Neural progenitor cell (in vitro differentiated cells): Measurements from ENCODE around the gene PCYOX1L.
A peak's percentile ranks its signal among the peaks of the same experiment; 100 is the strongest.

ENCODE experiments used
- CTCF ChIP-seq: fragments of 200-600 bp; sonication (generic); IDR thresholded peaks from 2 replicates; pipeline ENCODE4 v1.5.1; 2017; ENCODE audit warnings: antibody characterized with exemption, mild to moderate bottlenecking
- EZH2phosphoT487 ChIP-seq: fragments of 200-600 bp; sonication (generic); IDR thresholded peaks from 2 replicates; pipeline ENCODE4 v1.6.1; 2017; ENCODE audit warnings: antibody characterized with exemption

DNA sequence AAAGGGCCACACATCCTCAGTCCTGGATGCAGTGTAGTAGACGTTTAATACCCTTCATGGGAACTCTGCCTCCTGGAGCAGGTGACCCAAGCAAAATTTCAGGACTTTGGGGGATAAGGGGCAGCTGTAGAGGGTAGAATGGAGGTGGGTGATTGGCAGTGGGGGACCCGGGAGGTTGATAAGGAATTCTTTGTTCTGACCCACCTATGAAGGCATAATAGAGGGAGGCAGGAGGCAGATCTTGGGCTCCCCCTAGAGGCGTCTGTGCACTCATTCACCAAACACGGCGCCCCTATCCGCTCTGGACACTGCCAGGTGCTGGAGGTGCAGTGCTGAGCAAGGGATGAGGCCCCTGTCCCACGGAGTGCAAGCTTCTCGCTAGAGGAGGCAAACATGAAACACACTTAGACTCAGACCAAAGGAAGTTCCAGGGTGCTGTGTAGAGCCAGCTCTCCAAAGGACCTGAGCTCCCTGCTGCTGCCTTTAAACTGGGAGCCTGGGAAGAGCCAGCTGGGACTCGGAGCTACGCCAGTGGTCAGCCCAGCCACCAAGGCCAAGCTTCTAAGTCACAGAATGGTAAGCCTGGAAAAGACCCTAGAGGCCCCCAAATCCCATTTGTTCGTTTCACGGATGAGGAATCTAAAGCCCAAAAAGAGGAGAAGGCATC is 13.6 kb downstream of the PCYOX1L start:
- TF ChIP-seq EZH2phosphoT487 (no peak), CTCF (peak; percentile 77)
